Skin epidermis (tissue), 12 donors: ENCODE measurements around the gene VPS4A.
A peak's percentile ranks its signal among the peaks of the same experiment; 100 is the strongest.

Experiments
- H3K27ac ChIP-seq, 21 experiments: fragments of 200-600 bp; sonication (generic) in 11 of 21; one replicate each; pipeline ENCODE4 v1.5.0; 2020; ENCODE audit warnings: mild to moderate bottlenecking in 3 of 21, inconsistent platforms in 2 of 21, moderate library complexity in 2 of 21
- H3K4me3 ChIP-seq, 7 experiments: fragments of 200-600 bp; sonication (generic) in 2 of 7; one replicate each; pipeline ENCODE4 v1.5.0; 2020; ENCODE audit warnings: inconsistent platforms in 2 of 7, mild to moderate bottlenecking in 2 of 7, moderate library complexity in 1 of 7

Gene VPS4A

GRCh38 chr16:69301861-69302260 is 9.3 kb upstream of the VPS4A start:
- no peak overlapping the region for H3K4me3 ChIP-seq
- H3K27ac ChIP-seq, result no peak overlapping the region

GRCh38 chr16:69302301-69302700 is 8.8 kb upstream of the VPS4A start:
- Histone ChIP-seq H3K4me3 (no peak overlapping the region), H3K27ac (no peak overlapping the region)

GRCh38 chr16:69306031-69306430 is 5.1 kb upstream of the VPS4A start:
- Histone ChIP-seq H3K27ac (peak overlapping the region in 2 of 21 experiments; percentile 33 to 38), H3K4me3 (no peak overlapping the region)

- H3K4me3 ChIP-seq, result no peak overlapping the region
- peak overlapping the region in 1 of 21 experiments; percentile 50 for H3K27ac ChIP-seq
These were observed 4.1 kb upstream of the VPS4A start for GRCh38 chr16:69307091-69307490.

DNA sequence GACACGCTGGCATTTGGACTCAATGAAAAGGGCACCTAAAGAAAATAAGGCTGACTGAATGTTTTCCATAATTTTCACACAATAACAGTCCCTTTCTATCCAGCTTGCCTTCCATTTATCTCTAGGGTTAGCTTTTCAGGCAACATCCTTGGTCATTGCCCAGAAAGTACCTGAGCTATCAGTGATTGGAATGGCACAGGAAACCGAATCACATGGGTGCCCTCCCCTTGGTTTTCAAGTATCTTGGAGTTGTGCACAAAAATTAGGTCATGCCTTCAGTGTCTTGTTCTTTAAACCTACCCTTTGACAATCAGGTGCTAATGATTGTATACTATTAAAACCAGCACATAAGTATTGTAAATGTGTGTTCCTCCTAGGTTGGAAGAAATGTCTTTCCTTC is 3.3 kb upstream of the VPS4A start:
- no peak overlapping the region for H3K27ac ChIP-seq
- H3K4me3 ChIP-seq, result no peak overlapping the region

DNA sequence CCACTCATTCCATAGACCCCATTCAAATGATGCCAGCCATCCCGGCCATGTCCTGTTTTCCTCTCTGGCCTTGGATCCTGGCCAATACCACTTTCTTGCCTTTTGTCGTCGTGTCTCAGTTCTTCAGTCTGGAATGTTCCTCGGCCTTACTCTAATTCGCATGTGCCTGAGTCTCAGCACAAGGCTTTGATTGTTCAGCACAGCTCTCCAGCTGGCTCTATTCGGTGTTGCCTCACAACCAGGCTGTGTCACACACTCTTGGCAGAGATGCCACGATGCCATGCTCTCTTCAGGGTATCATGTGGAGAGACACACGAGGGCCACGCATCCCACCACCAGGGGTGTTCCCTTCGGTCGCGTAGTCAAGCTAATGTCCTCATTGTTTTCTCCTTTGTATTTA is 1.8 kb upstream of the VPS4A start:
- H3K27ac ChIP-seq, result no peak overlapping the region

GRCh38 chr16:69311533-69312387 is 610 bp downstream of the VPS4A start:
- peak overlapping the region; percentile 69 to 99 (median 86) for H3K4me3 ChIP-seq
- peak overlapping the region; percentile 78 to 98 (median 92) for H3K27ac ChIP-seq

More for the DNA sequence above, 1.8 kb upstream of the VPS4A start:
- no peak overlapping the region for H3K4me3 ChIP-seq

DNA sequence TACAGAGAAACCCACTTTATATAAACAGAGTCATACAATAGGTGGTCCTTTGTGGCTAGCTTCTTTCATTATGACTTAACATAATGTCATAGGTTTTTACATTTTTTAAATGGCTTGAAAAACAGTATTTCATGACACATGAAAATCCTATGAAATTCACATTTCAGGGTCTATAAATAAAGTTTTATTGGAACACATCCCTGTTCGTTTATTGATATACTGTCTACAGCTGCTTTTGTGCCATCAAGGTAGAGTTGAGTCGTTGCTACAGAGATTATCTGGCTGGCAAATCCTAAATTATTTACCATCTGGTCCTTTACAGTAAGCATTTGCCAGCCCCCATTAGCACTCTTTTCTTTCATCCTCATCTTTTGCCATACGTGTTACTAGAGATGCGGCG is 2.3 kb downstream of the VPS4A start:
- H3K4me3 ChIP-seq, result no peak overlapping the region
- no peak overlapping the region for H3K27ac ChIP-seq

GRCh38 chr16:69314534-69314933 is 3.4 kb downstream of the VPS4A start:
- Histone ChIP-seq H3K27ac (no peak overlapping the region), H3K4me3 (no peak overlapping the region)

GRCh38 chr16:69315486-69316311 is 4.5 kb downstream of the VPS4A start:
- no peak overlapping the region for H3K27ac ChIP-seq

DNA sequence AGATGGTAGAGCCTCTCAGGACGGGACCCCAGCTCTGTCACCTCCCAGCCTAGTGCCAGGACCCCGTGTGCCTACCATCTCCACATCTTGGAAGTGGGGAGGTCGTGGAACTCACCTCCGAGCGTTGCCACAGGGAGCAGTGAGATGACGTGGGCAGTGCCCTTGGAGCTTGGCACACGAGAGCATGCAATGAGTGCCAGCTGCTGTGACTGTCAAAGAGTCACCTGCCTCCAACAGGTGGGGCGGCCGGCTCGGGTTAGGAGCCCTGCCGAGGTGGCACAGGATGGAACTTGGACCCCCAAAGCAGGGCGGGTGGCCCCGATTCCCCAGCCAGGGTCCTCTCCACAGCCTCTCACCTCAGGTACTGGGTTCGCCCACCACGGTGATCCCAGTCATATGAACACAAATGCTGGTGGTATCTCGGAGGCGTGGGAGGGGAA is 5.5 kb downstream of the VPS4A start:
- Histone ChIP-seq H3K27ac (no peak overlapping the region), H3K4me3 (no peak overlapping the region)

More at GRCh38 chr16:69315486-69316311, 4.5 kb downstream of the VPS4A start:
- no peak overlapping the region for H3K4me3 ChIP-seq

DNA sequence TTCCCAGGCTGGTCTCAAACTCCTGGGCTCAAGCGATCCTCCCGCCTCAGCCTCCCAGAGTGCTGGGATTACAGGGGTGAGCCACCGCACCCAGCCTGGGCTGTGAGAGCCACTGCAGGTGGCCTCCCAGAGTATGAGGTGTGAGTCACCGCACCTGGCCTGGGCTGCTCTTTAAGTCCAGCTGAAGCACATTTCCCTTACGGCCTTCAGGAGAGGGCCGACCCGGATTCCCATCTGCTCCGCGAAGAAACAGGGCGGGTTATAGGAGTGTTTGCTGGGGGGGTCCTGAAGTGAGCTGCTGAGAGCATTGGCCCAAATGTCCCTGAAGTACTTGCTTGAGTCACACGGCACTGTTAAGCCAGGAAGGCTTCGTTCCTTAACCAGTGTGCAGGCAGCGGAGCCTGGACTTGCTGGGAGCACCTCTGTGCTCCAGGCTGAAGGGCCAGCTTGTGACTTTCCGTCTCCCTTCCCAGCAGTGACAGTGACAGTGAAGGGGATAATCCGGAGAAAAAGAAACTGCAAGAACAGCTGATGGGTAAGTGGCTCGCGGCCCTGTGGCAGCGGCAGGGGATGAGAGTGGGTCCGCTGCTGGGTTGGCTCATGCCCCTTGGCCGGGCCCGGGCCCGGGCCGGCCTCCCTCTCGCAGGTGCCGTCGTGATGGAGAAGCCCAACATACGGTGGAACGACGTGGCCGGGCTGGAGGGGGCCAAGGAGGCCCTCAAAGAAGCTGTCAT is 7.2 kb downstream of the VPS4A start:
- Histone ChIP-seq H3K27ac (no peak overlapping the region), H3K4me3 (no peak overlapping the region)

DNA sequence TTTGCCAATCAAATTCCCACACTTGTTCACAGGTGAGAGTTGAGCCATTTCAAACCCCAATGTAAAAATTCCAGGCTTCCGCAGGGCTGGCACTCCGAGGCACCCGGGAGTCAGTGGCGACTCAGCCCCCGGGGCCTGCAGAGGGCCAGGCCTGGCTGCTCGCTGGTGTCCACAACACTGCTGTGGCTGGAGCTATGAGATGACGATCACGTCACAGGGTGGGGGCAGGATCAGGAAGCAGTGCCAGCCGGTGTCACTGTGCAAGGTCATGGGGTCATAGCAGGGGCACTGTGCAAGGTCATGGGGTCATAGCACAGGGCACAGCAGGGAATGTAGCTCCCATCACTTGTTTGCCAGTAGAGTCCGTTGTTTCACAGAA is 7.8 kb downstream of the VPS4A start:
- Histone ChIP-seq H3K27ac (no peak overlapping the region), H3K4me3 (no peak overlapping the region)

- no peak overlapping the region for H3K27ac ChIP-seq
These were observed 8.2 kb downstream of the VPS4A start for GRCh38 chr16:69319381-69319780.

DNA sequence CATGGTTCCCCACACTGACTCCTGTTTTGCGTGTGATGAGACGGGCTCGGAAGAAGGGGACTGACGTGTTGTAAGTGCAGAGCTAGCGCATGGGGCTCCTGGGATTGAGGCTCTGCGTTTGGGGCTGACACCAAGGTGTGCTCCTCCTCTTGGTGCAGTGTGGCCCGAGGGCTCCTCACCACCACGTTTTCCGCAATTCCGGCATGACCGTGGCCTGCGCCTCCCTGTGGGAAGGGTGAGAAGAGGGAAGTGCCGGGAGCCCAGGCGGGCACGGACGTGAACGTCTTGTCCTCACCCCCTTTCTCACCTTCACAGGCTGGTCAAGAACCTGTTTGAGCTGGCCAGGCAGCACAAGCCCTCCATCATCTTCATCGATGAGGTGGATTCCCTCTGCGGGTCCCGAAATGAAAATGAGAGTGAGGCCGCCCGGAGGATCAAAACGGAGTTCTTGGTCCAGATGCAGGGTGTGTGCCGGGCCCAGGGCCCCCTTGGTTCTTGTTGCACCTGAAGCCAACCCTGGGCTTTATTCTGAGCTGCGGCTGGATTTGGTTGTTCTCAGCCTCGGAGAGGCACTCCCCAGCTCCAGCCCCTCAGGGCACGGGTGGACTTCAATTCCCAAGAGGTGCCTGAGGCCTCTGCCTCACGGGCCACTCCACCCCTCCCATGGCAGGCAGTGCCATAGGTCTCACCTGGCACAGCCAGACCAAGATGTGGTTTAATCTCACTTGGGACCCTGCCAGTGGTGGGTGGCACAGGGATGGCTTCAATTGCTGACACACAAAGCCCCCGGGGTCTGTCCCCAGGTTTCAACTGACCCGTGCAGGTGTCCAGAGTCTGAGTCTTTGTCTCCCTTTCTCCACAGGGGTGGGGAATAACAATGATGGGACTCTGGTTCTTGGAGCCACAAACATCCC is 8.9 kb downstream of the VPS4A start:
- no peak overlapping the region for H3K27ac ChIP-seq
- no peak overlapping the region for H3K4me3 ChIP-seq

More at GRCh38 chr16:69319381-69319780, 8.2 kb downstream of the VPS4A start:
- H3K4me3 ChIP-seq, result no peak overlapping the region

DNA sequence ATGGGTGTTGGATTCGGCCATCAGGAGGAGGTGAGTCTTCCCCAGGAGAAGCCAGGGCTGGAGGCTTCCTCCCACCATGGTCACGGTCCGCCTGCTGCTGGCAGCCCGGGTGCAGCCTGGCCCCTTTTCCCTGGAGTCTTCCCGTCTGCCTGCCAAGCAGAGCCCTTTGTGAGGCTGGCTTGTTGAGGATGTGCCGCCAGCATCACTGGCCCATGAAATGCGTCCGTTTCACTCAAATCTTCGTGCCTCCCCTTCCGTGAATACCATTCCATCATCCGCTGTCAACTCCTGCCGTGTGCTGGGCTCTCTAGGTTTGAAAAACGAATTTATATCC is 9.6 kb downstream of the VPS4A start:
- Histone ChIP-seq H3K27ac (no peak overlapping the region), H3K4me3 (no peak overlapping the region)

DNA sequence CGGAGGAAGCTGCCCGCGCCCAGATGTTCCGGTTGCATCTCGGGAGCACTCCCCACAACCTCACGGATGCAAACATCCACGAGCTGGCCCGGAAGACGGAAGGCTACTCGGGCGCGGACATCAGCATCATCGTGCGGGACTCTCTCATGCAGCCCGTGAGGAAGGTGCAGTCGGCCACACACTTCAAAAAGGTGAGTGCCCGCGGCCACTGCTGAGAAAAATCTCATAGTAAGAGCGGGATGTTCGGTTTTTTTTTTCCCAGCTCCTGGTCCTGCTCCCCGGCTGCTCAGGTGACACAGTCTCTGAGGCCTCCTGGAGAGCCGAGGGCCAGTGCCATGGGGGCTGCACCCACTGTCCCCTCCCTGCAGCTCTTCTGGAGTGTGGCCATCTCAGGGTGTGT is 9.9 kb downstream of the VPS4A start:
- no peak overlapping the region for H3K27ac ChIP-seq
- no peak overlapping the region for H3K4me3 ChIP-seq

DNA sequence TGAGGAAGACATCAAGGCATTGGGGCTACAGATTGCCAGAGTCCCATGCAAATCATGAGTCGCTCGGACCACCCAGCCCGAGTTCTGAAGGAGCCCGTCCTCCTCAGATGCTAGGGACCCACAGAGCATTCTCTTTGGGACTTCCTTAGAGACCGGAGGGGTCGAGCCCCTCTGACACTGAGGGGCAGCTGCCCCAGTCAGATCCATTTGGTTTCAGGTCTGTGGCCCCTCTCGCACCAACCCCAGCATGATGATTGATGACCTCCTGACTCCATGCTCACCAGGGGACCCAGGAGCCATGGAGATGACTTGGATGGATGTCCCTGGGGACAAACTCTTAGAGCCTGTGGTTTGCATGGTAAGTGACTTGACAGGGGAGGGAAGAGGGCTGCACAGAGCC is 11.2 kb downstream of the VPS4A start:
- Histone ChIP-seq H3K4me3 (no peak overlapping the region), H3K27ac (peak overlapping the region in 1 of 21 experiments; percentile 31)

GRCh38 chr16:69323415-69323814 is 12.3 kb downstream of the VPS4A start:
- Histone ChIP-seq H3K27ac (no peak overlapping the region), H3K4me3 (no peak overlapping the region)
